GM18861 (cell line): ENCODE data around the gene PTPRT.

Experiments
- ATAC-seq: cut with Tn5 transposase; IDR thresholded peaks from one replicate; pipeline ENCODE4 v1.9.1; 2021; ENCODE audit not compliant: unreplicated experiment

Gene PTPRT

DNA sequence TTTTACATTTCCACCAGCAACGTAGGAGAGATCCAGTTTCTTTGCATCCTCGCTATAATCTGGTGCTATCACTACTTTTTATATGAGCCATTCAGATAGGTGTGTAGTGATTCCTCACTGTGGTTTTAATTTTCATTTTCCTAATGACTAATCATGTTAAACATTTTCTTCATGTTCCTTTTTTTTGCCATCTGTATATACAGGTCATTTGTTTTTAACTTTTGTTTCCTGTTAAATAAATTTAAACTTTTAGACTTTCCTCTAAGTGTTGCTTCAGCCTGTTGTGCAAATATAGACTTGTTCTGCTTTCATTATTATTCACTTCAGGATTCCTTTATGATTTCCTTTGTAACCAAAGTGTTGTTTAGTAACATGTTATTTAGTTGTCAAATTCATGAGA is 697.4 kb downstream of the PTPRT start:
- ATAC-seq, result no peak

DNA sequence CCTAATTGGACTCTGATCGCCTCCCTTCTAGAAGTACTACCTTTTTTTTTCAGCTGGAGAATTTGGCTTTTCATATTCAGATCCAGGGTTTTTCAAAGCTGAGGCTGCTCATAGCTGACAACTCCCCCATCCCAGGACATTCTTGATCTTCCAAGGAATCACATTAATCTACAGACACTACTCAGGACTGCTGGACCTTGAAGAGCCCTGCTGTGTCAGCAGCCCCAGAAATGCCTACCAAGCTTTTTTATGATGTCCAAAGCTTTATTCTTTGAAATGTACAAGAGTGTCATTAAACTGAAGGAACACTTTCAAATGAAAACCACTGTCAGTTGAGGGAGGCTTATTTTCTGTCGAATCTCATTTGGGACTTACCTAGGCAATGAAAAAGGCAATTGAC is 704.1 kb downstream of the PTPRT start:
- ATAC-seq, result no peak

DNA sequence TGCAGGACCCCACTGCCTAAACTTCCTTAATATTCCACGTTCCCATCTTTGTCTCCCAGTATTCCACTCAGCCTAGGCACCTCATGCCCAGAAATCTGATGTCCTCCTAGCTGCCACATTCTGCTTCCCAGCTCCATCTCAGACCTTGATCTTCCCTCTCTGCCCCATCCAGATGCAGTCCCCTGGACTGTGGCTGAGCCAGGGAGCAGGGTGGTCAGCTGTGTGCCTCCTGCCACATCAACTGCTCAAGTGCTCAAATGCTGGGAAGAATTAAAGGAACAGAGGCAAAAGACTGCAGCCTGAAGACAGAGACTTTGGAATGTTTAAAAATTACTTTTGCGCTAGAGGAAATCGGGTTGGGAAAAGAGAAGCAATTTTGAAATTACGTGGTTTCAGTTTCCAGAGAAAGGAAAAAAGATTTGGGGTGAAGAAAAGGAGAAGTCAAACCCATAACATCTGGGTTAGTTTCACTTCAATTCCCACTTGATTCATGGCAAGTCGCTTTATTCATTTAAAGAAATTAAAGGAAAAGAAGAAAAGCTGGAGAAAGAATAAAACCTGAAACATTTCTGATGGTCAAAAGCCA is 704.8 kb downstream of the PTPRT start:
- no peak for ATAC-seq

DNA sequence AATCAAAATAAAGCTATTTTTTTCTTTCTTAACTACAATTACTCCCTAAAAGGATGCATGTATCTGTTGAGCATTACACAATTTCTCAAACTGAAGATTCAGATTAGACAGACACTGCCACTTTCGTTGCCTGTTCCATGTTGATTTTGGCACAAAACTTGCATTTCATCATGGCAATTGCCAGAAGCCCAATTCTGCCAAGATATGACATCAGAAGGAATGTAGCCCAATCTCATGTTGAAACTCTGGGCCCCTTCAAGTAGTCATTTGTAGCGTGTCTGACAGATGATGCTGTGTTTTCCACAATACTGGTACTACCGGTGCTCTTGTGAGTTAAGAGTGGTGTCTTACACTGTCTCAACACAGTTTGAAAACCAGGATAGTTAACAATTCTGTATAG is 705.4 kb downstream of the PTPRT start:
- ATAC-seq, result no peak

DNA sequence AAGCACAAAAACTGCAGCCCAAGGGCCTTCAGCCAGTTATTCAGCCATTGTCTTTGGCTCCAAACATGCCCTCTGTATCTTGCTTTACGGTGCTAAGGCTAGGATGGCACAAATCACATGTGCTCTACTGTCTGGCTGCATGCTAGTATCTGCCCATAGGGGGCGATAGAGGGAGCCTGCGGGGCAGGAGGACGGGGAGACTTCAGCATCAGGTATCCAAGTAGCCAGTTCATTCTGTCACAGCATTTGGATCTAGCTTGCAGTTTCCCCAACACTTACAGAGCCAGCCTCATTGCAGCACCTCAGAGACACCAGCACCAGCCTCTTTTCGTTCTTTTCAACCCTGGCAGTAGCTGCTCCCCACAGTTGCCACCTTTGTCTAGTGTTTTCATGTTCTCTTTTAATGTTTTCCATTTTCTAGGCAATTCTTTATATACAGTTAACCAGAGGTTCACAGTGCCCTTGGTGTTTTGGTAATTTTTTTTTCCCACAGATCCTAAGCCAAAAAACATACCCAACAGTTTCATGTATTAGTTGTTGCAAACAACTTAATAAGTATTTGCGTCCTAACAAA is 705.9 kb downstream of the PTPRT start:
- no peak for ATAC-seq

DNA sequence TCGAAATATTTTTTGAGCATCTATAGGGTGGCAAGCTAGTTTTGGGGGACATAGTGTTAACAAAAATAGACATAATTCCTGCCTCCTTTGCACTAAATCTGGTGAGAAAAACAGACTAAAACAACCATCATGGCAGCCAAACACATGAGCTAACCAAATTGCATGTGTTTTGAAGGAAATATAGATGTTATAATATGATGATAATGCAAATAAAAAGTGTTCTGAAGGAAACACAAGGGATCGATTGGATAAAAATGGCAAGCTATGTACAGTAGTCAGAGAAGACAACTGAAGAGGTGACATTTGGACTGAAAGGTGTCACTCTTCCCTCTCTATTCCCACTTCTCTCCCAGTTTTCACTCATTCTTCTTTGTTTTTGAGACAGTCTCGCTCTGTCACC is 706.9 kb downstream of the PTPRT start:
- no peak for ATAC-seq

DNA sequence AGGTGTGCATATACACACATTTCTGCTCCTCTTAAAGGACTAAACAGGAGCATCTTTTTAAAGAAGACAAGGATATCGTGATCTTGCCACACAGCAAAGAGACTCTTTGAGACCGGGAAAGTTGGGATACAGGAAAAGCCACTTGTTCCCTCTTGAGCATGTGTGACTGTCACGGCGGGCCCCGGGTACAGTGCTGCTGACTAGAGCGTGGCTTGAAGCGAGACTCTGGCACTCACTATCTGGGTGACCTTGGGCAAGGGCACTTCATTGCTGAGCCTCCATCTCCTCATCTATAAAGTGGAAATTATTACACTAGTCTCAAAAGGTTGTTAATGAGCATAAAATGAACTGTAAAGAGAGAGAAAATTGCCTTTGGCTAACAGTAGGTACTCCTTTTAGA is 713.9 kb downstream of the PTPRT start:
- no peak for ATAC-seq

DNA sequence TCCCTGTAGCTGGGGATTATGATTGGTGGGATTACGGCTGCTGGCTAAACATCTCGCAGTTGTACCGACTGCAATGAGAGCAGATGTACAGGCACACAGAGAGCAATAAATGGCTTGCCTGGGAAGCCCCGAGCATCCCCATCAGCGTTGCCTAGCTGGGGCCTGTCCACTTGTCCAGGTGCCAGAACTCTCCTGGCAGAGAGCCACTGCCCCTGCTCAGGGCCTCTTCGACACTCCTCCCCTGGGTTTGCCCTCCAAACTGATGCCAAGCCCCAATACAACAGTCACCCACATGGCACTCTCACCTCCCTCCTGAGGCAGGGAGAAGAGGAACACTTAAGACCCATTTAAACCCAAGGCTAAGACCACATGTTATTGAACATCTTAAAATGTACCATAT is 715.1 kb downstream of the PTPRT start:
- ATAC-seq, result no peak

DNA sequence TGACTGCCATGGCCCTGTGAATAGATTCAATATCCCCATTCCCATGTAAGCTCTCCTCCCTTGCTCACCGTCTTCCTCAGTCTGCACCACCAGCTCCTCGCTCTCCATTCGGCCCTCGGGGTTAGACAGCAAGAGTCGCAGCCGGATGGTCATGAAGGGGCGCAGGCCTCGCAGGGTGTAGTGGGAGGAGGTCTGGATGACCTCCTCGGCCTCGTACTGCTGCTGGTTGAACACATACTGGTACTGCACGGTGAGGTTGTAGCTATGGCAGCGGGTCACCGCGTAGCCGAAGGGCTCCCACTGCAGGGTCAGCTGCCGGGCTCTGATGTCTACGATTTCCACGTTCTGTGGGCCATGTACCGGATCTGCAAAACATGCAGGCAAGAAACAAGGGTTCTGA is 717.5 kb downstream of the PTPRT start:
- ATAC-seq, result no peak

DNA sequence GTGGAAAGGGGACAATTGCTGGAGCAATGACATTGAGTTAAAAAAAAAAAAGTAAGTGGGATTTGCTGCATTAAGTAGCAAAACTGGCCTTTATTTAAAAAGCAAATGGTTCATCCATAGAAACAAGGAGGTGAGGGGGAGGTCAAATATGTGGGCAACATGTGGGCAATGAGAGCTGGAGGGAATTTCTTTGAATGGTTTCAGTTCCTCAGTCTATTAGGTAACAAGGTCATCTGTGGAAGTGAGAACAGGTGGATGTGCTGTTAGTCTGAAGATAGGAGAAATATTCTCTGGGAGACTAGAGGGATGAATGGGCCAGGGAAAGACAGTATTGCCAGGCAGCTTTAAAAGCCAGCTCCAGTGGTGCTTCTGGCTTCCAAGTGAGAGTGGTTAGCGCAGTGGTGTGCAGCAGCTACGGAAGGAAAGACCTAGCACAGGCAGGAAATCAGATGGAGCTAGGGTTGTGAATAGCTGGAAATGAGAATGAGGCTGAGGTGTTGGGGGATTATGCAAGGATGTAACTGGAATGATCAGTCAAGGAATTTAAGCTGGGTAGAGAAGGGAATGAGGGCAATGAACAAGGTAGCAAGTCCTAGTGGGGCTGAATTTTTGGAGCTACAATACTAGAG is 727.6 kb downstream of the PTPRT start:
- no peak for ATAC-seq

DNA sequence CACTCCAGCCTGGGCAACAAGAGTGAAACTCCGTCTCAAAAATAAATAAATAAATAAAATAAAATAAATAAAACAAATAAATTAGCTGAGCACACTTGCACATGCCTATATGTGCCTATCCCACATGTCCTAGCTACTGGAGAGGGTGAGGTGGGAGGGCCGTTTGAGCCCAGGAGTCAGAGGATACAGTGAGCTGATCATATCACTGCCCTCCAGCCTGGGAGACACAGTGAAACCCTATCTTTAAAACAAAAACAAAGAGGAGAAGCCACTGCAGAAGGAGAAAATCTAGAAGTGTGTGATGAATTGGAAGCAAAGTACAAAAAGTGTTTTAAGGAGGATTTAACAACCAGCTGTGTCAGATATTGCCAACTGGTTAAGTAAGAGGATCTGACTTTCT is 728.4 kb downstream of the PTPRT start:
- ATAC-seq, result no peak

DNA sequence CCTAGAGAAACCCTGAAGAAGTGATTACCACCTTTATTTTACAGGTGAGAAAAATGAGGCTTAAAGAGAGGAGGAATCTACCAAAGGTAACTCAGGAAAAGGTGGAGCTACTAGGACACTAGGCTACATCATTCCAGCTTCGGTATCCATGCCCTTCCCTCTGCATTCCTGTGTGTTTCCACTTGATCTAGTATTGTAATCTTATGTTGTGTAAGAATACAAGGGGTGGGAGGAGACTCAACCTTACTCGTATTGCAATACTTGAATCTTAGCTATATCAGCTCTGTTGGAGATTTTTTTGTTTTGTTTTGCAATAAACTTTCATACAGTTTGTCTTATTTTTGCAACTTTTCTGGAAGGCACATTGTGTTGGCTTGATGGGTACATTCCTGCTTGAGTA is 742.4 kb downstream of the PTPRT start:
- ATAC-seq, result no peak

DNA sequence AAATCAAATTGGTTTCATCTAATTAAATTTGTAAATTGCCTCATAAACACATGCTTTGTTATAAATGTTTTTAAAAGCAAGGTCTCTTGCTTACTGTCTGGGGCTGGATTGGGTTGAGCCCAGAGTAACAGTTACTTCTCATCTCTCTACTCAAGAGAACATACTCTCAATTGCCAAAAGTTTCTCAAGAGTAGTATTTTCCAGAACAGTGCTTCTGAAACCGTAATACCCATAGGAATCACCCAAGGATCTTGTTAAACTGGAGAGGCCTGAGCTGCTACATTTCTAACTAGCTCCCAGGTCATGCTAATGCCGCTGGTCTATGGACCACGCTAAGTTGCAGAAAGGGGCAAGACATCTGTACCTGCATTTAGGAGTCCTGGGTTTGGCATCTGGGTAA is 744.9 kb downstream of the PTPRT start:
- no peak for ATAC-seq

DNA sequence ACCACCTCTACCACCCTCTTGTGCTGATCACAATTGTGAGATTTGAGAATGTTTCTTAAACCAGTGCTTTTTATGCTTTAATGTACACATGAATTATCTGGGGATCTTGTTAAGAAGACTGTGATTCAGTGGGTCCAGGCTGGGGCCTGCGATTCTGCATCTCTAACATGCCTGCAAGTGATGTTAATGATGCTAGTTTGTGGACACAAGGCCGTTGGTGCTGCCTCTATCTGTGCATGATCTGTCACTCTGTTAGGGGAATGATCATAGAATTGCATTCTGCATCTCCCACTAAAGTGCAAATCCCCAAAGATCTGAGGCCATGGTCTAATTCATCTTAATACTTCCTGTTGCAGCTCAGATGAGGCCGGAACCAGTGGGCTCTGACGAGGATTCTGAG is 746.5 kb downstream of the PTPRT start:
- ATAC-seq, result no peak

DNA sequence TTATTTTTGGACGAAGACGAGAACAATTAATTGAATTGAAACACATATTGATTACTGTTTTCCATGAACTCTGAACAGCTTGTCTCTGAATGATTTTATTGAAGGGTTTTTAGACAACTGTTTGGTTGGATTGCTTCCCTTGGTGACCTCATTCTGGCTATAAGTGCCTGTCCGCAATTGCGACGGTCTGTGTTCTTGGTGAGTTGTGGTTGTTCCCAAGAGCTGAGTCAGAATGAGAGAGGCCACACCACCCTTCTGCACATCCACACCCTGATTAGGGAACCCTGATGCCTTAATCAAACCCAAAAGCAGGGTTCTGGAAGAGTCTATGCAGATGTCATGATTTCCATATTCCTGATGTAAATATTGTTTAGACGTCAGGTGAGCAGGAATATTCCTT is 747.0 kb downstream of the PTPRT start:
- no peak for ATAC-seq

DNA sequence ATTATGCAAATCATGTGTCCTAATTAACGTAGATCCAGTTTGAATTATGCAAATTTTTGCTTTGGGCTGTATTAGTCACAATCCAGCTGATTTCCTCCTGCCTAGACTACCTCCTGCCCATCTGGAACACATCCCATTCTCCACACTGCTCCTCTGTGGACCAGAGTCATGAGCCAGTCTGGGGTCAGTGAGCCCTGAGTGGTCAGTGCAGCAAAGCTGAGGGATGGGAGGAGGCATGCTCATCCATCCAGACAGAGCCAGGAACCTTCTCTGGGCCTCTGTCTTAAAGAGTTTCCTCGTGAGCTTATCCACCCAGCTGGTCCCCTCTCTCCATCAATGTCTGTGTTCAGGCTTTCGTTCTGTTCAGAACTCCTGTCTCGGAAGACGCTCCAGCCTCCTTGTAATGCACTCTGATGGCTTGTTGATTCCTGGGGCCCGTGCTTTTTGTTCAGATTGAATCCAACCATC is 747.8 kb downstream of the PTPRT start:
- no peak for ATAC-seq

DNA sequence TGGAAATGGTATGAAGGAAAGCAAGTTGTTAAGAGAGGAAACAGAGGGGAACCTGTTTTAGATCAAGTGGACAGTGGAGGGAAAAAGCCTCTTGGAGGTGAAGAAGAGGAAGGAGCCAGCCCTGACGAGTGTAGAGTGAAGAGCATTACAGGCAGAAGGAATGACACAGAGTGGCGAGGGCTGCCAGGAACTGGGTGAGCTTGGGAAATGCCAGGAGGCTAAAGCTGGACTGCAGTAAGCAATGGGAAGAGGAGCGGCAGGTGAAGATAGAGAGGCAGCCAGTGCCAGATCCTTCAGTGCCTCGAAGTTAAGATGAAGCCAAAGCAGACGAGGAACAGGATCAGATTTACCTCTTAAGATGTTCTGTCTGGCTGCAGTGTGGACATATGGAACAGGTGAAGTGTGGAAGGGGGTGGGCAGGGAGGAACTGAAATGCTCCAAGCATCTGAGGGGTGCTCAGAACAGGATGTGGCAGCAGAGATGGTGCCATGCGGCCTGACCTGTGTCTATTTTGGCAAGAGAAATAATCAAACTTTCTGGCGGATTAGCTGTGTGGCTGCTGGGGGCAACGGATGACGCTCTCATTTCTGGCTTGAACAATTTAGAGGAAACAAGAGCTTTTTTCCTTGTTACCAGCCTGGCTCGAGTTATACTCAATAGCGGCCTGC is 748.4 kb downstream of the PTPRT start:
- no peak for ATAC-seq

DNA sequence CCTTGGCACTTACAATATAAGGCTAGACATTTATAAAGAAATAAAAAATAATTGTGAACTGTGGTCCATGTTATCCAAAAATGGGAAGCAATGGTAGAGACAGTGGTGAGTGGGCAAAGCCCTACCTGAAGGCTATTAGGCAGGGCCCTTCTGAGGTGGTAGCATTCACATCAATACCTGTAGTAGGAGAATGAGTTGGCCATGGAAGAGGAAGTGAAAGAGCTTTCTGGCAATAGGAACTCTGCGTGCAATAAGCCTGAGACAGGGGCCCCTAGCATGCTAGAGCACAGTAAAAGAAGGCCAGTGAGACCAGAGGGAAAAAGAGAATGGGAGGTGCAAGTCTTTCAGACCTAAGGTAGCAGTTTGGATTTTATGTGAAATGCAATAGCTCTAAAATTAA is 754.5 kb downstream of the PTPRT start:
- peak; percentile 63 for ATAC-seq

DNA sequence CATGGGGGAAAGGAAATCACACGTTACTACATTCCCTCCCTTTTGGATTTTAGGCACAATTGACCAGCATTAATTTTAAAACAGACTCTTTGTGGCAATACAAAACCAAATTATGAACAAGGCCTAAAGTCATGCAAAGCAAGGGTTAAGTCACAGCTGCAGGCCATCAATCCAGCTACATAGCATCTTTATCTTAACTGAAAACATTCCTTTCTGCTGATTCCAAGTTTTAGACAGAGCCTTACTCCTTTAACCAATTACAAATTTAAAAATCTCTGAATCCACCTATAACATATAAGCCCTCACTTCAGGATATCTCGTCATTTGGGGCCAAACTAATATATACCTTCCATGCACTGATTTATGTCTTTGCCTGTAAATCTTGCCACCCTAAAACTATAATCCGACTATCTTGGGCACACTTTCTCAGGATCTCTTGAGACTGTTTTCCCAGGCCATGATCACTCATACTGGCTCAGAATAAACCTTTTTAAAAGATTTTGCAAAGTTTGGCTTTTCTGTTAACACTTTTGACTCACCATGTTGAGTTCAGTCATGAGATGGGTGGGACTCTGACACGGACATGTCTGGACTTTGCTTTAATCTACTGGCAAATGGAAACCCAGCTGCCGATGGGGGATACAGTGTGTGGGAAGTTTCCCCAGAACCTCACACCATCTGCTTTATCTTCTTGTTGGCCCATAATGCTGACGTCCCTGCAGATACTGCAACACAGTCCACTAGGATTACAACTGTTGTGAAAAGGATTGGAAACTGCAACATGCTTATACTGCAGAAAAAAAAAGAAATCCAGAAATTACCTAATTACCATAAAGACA is 757.0 kb downstream of the PTPRT start:
- no peak for ATAC-seq

DNA sequence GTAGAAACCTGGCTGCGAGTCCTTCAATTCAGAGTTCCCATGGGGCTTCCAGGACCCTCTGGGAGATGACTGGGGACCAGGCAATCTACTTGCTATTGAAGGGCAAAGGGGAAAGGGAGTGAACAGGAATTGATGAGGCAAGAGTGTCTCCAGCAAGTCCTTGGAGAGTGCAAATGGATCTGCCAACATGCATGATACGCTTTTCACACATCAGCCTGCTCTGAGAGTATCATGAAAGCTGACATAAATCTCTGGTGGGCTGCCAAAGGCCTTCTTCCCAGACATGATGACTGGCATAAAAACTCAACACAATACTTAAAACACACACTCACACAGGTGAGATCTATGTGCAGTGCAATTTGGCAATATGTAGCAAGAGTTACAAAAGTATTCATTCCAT is 759.1 kb downstream of the PTPRT start:
- ATAC-seq, result no peak

DNA sequence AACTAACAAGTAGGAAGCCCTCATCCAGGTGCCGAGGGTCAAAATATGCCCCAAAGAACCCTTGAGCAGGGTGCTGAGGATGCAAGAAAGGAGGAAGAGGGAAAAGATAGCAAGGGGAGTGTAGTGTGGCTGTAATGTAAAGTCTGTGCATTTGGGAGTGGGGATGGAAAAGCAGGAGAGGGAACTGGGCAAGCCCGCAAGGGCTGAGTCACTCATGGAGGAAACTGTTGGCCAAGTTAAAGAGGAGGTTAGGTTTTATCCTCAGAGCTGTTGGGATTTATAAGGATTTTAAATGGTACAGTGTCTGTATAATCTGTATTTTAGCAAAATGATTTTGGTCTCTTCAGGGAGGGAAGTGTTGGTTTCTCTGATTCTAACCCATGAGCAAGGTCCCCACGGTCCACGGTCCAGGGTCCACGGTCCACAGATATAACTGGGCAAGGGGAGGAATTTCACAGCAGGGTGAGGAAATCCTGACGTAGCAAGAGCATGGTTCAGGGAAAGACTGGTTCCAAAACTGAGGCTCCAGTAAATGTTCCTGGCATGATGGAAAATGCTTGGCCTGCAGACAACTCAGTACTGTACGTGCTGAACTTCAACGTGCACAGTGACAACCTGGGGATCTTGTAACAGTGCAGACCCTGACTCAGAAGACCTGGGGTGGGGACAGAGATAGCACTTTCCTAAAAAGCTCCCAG is 759.8 kb downstream of the PTPRT start:
- ATAC-seq, result no peak
